Activated naive CD4-positive, alpha-beta T cell treated with anti-CD3 and anti-CD28 coated beads, Interleukin-2, amount 50 U/mL, for 72 hours (primary cell): ENCODE measurements around the gene PARP3. TPM values are rescaled to one million over a fixed set of nuclear protein-coding genes. Genes with fewer than 3 reads are reported as not detected.

Experiments used
- ATAC-seq, 2 donors: fragments of 150-1000 bp; cut with Tn5 transposase; 2 replicates each; pipeline ENCODE4 v1.10.0; 2021; ENCODE audit warnings: mild to moderate bottlenecking in 2 of 2, moderate library complexity in 2 of 2
- DNase-seq, 2 donors: peaks; one replicate each; pipeline ENCODE4 v3.0.0; 2021 to 2022; ENCODE audit warnings: low spot score in 2 of 2
- H3K27ac Mint-ChIP-seq, 2 donors: one replicate each; pipeline ENCODE4 v1.8.0; 2022; ENCODE audit warnings: mild to moderate bottlenecking in 2 of 2, mixed read lengths in 2 of 2
- H3K36me3 Mint-ChIP-seq, 2 donors: one replicate each; pipeline ENCODE4 v1.8.0; 2022; ENCODE audit warnings: mixed read lengths in 2 of 2
- H3K9me3 Mint-ChIP-seq, 2 donors: one replicate each; pipeline ENCODE4 v1.8.0; 2022; ENCODE audit warnings: mixed read lengths in 2 of 2
- total RNA-seq, 2 donors: library from RNA; stranded (reverse); gene quantifications; one replicate each; pipeline ENCODE4 v1.2.3, GENCODE V29; 2022

The PARP3 gene
- total RNA-seq, 2 donors from 2014 or later: 17.0 to 18.6 TPM

DNA sequence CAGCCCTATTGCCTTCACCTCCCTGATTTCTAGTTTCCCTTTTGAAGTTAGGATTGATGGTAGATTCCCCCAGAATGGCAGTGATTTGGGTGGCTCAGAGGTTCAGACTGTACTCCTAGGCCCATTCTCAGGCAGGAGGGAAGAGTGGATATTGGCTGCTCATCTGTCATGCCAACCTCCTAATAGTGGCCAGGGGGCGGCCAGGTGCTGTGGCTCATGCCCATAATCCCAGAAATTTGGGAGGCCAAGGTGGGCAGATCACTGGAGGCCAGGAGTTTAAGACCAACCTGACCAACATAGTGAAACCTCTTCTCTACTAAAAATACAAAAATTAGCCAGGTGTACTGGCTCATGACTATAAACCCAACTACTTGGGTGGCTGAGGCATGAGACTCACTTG lies 11.7 kb upstream of the PARP3 start:
- ATAC-seq (no peak), DNase-seq (no peak)
- Mint-ChIP-seq H3K36me3 (peaks cover 7 to 15% of the 10 kb centered on the region in 2 donors), H3K27ac (no peak overlapping the region), H3K9me3 (no peaks in the 10 kb centered on the region)

DNA sequence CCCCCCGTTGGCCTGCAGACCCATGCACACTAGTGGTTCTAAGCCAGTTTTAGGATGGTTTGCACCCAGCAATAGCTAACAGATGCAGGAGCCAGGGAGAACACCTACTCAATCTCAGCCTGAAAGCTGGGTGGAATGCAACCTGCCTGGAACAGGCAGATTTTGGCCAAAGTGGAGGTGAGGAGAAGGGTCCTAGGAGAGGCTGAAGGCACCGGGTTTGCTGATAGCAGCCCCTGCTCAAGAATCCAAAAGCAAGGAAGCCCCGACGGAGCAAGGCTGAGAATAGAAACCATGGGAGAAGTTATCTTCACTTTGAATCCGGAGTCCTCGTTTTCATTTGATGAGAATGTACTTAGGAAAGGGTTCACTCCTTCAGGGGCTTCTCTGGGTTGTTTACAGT lies 10.4 kb upstream of the PARP3 start:
- DNase-seq (no peak), ATAC-seq (no peak)
- H3K36me3 Mint-ChIP-seq: peaks cover 7 to 15% of the 10 kb centered on the region in 2 donors
- peak overlapping the region in 1 of 2 donors; percentile 53 for H3K27ac Mint-ChIP-seq
- no peaks in the 10 kb centered on the region for H3K9me3 Mint-ChIP-seq

DNA sequence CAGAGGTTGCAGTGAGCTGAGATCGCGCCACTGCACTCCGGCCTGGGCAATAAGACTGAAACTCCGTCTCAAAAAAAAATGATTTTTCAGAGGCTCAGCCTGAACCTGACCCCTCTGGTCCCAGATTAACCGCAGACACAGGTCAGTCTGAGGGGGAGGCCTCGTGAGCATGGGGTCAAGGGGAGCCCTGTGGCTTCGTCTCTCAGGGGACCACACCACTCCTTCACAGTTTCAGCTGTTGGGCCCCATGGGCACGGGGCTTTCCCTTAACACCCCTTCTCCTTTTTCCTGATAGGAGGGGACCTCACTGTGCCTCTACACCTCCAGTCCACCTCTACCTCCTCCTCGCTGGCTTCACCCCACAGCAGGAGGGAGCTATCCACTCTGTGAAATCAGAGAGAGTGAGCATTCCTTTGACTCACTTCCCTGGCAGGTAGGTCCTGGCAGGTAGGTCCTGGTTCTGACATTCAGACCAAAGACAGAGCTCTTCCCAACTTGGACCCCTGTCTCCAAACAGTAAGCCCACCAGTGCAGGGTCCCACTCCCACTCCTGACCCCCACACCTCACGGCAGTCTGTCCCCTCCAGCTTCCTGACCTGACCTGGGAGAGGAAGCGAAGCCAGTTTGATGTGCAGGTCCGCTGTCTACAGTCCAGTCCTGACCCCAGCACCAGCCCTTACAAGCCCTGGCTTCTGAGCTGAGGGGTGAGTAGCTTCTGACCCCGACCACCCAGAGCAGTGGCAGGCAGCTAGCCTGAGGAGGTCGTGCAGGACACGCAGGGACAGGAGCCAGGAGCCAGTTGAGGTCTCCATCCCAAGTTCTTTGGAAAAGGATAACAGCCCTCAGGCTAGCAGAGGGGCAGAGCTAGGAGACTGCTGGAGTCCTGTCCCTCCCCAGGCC lies 9.4 kb upstream of the PARP3 start:
- DNase-seq (no peak), ATAC-seq (no peak)
- Mint-ChIP-seq H3K27ac (no peak overlapping the region), H3K36me3 (peaks cover 9 to 20% of the 10 kb centered on the region in 2 donors), H3K9me3 (no peaks in the 10 kb centered on the region)

DNA sequence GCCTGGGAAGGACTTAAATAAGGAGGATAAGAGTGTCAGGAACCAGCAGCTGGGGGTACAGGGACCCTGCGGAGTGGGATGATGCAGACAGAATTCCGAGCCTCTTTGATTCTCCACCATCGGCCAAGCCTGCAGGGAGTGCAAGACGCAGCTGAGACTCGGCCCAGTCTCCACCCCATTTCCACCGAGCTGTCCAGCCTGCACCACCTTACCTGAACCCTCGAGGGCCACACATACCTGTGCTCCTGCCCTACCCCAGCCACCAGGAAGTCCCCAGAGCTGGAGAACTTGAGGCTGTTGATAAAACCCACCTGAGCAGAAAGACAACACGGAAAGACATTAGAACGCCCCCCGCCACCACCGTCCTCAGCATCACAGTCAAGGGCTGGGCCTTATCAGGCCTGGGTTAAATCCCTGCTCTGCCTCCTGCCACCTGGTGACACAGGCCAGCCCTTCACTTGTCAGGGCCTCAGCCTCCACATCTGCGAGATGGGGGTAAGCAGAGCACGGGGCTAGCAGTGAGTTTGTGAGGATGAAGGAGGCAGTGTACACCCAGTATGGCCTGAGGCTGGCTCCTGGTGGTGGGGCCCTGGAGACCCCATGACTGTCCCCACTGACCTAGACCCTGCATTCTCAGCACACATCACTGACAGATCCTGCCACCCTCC lies 8.6 kb upstream of the PARP3 start:
- Mint-ChIP-seq H3K9me3 (no peaks in the 10 kb centered on the region), H3K27ac (no peak overlapping the region), H3K36me3 (peaks cover 12 to 29% of the 10 kb centered on the region in 2 donors)
- DNase-seq (no peak), ATAC-seq (no peak)

DNA sequence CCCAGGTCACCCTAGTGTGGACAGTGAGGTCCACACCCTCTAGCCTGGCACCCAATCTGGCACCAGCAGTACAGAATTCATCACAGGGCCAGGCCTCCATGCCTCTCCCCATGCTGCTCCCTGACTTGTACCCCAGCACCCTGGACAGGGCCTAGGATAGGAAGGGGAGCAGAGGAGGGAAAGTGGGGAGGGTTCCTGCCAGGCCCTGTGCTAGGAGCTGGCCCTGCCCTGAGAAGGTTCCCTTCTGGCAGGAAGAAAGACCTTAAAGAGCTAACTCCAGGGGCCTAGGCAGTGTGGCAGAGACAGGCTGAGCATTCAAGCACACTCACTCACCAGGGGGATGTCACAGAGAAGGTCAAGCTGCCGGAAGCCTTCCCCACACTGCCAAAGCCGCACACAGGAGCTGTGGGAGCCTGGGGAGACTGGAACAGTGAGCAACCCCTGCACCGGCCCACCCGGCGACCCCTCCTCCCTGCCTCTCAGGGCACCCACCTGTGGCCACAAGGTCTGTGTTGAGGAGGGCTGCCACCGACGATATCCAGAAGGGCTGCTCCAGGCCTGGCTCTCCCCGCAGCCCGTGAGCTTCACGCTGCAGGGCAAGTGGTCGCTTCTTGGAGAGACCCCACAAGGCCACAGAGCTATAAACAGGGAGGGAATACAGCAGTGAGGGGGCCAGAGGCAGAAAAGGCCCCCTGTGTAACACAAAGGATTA lies 7.9 kb upstream of the PARP3 start:
- Mint-ChIP-seq H3K9me3 (no peaks in the 10 kb centered on the region), H3K36me3 (peaks cover 12 to 29% of the 10 kb centered on the region in 2 donors), H3K27ac (peak overlapping the region in 1 of 2 donors; percentile 60)
- no peak for DNase-seq
- peak in 1 of 2 donors; percentile 16 for ATAC-seq

DNA sequence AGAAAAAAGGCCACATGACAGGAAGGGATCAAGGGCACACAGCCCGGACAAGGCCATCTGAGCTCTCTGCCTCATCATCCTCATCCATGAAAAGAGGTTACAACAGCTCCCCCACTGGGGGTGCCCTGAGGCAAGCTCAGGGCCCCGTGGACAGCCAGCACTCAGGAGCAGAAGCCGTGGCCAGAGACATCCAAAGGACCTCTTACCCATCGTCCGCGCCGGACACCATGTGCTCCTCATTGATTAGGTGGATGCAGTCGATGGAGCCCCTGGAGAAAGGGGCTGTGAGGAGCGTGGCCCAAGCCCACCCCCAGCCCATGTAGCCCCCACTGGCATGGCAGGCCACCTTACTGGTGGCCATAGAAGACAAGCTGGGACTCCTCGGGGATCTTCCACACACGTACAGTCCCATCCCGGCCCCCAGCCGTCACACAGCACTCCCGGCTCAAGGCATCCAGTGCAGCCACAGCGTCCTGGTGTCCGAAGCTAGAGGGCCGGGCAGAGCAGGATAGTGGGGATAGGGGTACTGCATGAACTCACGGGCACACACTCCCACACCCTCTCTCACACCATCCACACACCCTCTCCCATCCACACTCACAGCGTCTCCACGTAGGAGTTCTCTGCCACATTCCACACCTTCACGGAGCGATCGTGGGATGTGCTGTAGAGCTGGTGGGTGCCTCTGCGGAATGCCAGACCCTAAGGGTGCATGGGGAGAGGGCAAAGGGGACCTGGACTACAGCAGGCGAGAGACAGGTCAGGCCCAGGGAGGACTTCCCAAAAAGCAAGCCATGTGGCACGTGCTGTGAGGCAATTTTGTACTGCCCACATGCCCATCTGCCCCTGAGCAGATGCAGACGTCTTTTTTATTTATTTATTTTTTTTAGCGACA lies 6.9 kb upstream of the PARP3 start:
- ATAC-seq: no peak
- H3K27ac Mint-ChIP-seq: peak overlapping the region in 1 of 2 donors; percentile 36
- DNase-seq: no peak
- peaks cover 12 to 29% of the 10 kb centered on the region in 2 donors for H3K36me3 Mint-ChIP-seq
- no peaks in the 10 kb centered on the region for H3K9me3 Mint-ChIP-seq

DNA sequence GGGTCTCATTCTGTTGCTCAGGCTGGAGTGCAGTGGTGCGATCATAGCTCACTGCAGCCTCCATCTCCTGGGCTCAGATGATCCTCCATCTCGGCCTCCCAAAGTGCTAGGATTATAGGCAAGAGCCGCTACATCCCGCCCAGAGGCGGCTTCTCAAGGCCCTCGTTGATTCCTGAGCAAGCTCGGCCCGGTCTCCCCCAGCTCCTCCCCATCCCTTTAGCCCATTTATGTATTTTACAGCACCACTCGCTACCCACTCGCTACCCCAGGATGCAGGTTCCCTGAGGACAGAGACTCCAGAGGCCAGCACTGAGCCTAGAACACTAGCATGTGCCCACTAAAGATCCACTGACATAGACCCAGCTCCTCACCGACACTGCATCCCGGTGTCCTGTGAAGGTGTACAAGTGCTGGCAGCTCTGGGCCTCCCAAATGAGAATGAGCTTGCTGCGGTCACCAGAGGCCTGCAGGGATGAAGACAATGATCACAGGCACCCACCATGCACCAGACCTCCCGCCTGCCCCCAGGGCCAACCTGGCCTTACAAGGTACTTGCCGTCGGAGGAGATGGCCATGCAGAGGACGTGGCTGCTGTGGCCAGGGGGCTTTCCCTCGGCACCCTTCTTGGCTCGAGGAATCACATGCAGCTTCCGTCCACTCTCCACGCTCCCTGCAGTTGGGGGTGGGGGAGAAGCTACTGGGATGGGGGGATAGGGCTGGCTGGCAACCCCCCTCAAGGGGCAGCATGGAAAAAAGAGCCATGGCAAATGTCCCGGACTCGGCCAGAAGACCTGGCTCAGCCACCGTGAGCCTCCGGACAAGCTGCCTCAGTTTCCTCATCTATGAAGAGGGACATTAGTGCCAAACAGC lies 6.0 kb upstream of the PARP3 start:
- H3K9me3 Mint-ChIP-seq: no peaks in the 10 kb centered on the region
- no peak overlapping the region for H3K27ac Mint-ChIP-seq
- DNase-seq: no peak
- peaks cover 20 to 30% of the 10 kb centered on the region in 2 donors for H3K36me3 Mint-ChIP-seq
- ATAC-seq: no peak

DNA sequence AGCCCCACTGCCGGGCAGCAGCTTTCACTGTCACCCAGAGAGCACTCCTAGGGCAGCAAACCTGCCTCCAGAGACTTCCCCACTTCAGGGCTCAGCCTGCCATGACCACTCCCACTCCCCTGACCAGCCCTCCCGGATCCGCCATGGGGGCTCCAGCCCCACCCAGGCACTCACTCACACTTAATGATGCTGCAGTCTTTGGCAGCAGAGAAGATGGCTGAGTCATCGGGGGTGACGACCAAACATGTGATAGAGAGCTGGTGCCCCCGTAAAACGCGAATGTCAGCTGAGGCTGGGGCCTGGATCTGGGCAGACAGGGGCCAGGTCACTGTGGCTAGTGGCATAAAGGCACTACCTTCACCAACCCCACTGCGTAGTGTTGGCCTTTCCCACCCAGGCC lies 5.1 kb upstream of the PARP3 start:
- no peak overlapping the region for H3K27ac Mint-ChIP-seq
- ATAC-seq (no peak), DNase-seq (no peak)
- peaks cover 22 to 32% of the 10 kb centered on the region in 2 donors for H3K36me3 Mint-ChIP-seq
- no peaks in the 10 kb centered on the region for H3K9me3 Mint-ChIP-seq

DNA sequence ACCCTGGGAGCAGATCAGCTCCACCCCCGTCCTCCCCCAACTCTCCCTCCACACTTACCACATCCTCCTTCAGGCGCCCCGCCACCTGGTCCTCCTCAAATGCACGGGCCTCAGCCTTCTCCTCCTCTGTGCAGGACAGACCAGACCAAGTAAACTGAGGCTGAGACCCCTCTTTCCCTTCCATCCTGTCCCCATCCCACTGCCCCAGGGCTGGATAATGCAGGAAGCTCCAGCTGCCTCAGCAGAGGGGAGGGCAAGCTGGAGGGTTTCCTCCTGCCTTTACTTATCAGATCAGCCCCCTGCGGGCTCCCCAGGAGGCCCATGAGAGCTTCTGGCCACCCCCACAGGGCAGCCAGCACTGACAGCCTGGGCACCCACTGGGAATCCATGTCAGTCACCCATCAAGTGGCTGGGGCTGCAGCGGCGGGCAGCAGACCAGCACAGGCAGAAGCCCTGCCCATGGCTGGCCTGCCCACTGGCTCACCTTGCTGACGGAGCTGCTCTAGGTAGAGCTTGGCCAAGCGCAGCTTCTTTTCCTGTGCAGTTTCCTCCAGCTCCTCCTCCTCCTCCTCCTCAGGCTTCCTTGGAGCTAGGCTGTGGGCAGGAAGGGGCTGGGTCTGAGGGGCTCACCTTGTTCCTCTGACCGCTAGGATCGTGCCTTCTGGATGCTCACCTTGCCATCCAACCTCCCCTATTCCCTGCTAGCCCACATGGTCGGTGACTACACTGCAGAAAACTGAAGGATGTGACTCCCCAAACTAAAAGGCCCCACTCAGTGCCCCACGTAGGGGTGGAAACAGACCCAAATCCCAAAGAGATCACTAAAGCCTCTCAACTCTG lies 4.3 kb upstream of the PARP3 start:
- ATAC-seq (no peak), DNase-seq (no peak)
- Mint-ChIP-seq H3K27ac (peak overlapping the region; percentile 59 to 92), H3K9me3 (no peaks in the 10 kb centered on the region), H3K36me3 (peaks cover 22 to 32% of the 10 kb centered on the region in 2 donors)

DNA sequence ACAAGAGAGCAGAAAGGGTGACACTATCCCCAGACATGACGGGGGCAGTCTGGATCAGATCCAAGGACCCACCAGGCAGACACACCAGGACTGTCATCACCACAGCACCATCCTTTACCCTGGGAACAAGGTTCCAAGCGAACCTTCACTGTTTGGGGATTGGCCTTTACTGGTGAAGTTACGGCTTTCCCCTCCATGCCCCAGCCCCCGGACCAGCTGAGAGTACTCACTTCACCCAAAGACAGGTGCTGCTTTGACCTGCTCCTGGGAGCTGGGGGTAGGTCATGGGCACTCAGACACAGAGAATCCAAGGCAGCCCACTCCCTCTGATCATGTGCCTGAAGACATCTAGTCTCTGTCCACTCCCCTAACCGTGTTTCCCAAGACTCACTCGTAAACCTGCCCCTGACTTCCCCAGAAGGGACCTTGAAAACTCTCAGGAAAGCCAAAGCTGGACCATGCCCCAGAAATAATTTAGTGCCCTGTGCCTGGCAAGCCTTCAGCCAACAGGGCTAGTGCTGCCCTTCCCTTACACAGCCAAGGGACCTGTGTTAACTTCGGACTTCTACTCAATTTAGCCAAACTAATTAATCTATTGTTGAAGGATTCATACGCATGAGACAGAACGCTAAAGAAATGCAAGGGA lies 3.3 kb upstream of the PARP3 start:
- peaks cover 22 to 28% of the 10 kb centered on the region in 2 donors for H3K36me3 Mint-ChIP-seq
- H3K27ac Mint-ChIP-seq: peak overlapping the region in 1 of 2 donors; percentile 66
- DNase-seq: no peak
- ATAC-seq: no peak
- no peaks in the 10 kb centered on the region for H3K9me3 Mint-ChIP-seq

DNA sequence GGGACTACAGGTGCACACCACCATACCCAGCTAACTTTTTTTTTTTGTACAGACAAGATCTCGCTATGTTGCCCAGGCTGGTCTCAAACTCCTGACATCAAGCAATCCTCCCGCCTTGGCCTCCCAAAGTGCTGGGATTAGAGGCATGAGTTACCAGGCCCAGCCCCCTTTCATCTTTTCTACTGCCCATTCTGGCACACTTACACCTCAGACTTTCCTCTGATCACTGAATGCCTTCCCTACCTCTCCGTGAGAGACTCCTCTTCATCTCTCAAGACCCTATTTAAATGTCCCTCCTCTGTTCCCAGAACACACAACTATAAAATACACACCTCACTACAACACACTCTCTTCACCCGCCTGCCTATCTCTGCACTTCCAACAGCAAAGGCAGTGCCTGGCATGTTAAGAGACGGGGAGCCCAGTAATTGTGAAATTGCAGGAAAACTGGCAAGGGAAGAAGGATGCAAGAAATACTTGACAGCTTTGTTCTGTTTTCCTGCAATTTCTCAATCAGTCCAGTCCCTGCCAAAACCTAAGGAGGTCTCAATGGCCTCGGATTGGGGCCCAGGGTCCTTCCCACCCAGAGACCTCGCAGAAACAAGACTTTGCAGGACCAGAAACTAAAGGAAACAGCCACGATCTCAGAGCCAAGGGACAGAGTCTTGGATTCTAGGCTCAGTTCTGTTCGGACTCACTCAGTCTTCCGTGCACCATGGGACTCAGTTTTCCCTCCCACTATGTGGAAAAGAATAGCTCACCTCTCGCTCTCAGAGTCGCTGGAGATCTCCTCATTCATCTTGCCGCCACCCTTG lies 1.3 kb upstream of the PARP3 start:
- Mint-ChIP-seq H3K27ac (peak overlapping the region; percentile 91 to 93), H3K36me3 (peaks cover 15 to 23% of the 10 kb centered on the region in 2 donors), H3K9me3 (no peaks in the 10 kb centered on the region)
- ATAC-seq (no peak), DNase-seq (peak in 1 of 2 donors; percentile 50)

DNA sequence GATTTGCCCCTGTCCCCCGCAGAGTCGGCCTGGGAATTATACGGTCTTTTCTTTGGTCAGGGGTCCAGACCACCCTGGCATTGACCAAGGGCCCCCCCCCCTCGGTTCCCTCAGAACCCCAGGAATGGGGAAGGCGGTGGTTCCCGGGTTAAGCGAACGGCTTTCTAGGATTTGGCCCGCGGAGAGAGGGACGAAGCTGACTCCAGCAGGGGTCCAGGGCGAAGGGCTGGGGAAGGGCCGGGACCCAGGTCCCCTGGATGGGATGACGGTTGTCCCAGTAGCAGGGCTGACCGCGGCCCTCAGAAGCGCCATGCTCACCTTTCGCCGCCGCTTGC lies 733 bp upstream of the PARP3 start:
- no peak for DNase-seq
- peaks cover 15 to 23% of the 10 kb centered on the region in 2 donors for H3K36me3 Mint-ChIP-seq
- ATAC-seq: no peak
- H3K9me3 Mint-ChIP-seq: no peaks in the 10 kb centered on the region
- H3K27ac Mint-ChIP-seq: peak overlapping the region; percentile 65 to 93

DNA sequence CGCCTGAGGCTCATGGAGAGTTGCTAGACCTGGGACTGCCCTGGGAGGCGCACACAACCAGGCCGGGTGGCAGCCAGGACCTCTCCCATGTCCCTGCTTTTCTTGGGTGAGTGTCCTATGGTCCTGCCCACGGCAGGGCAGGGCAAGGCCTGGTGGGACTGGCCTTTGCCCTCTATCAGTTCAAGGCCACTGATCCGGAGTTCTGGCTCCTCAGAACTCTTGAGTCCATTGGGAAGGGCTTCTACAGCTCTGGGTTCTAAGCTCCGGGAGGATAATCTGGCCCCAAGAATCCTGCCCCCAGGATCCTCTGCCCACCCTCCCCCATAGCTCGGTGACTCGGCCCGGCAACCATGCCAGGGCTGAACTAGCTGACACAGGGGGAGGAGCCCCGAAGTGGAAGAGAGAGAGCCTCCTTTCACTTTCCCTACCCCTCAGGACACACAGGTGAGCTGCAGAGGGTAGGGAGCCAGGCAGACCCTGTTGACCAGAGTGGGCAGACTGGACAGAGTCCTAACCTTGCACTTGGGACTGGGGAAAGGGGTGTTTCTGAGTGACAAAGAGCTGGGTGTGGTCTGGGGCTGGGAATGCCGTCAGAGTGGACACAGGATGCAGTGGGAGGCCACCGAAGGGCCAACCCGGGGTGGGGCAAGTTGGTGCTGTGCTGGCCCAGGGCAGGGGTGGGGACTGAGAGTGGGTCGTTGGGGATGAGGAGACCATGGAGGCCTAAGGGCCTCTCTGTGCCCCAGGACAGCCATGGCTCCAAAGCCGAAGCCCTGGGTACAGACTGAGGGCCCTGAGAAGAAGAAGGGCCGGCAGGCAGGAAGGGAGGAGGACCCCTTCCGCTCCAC lies 664 bp downstream of the PARP3 start:
- Mint-ChIP-seq H3K27ac (peak overlapping the region; percentile 90 to 93), H3K9me3 (no peaks in the 10 kb centered on the region), H3K36me3 (peaks cover 12 to 16% of the 10 kb centered on the region in 2 donors)
- peak; percentile 61 to 63 for DNase-seq
- ATAC-seq: peak; percentile 17 to 20
